Measurements from ENCODE around the gene SLC26A1.
"Not testable (repeated sequence)": the region's sequence is repeated elsewhere in the genome, so short reads cannot be mapped to it uniquely, and the experiment has no call there.

The SLC26A1 gene

GRCh38 chr4:1013225-1014073 lies 20.2 kb upstream of the SLC26A1 start:
- DNase-seq: no peak

GRCh38 chr4:1012034-1012739 lies 19.0 kb upstream of the SLC26A1 start:
- DNase-seq: peak; percentile 33

GRCh38 chr4:1011666-1012033 lies 18.4 kb upstream of the SLC26A1 start:
- no peak for DNase-seq

DNA sequence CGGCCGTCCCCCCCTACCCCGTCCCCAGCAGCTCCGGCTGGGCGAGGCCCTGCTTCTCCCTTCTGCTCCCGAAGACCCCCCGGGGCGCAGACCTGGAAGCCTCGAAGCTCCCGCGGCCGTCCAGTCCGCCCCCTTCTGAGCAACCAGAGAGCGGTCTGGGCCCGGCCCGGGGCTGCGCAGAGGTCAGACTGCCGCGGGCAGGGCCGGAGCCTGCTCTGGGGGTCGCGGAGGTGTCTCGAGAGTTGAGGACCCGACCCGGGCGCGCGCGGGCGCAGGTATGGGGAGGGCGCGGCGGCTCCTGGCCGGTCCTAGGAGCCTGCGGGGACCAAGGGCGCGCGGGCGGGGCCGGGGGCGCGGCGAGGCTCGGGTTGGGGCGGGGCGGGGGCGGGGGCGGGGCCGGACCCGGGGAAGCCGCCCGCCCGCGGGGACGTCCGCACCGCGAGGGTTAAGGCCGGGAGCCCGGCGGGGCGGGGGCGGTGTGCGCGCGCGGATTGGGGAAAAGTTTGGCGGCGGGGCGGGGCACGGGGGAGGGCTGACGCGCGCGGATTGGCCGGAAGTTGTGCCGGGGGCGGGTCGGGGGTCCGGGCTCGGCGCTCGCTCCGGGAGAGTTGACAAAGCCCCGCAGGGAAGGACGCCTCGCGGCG lies 17.9 kb upstream of the SLC26A1 start, which contains the start of gene FGFRL1:
Gene FGFRL1, plus strand, starts transcription at position 605 of the 644 bp plus-strand sequence. CDS start 860 bp downstream, outside the sequence.
- DNase-seq: peak; percentile 89

DNA sequence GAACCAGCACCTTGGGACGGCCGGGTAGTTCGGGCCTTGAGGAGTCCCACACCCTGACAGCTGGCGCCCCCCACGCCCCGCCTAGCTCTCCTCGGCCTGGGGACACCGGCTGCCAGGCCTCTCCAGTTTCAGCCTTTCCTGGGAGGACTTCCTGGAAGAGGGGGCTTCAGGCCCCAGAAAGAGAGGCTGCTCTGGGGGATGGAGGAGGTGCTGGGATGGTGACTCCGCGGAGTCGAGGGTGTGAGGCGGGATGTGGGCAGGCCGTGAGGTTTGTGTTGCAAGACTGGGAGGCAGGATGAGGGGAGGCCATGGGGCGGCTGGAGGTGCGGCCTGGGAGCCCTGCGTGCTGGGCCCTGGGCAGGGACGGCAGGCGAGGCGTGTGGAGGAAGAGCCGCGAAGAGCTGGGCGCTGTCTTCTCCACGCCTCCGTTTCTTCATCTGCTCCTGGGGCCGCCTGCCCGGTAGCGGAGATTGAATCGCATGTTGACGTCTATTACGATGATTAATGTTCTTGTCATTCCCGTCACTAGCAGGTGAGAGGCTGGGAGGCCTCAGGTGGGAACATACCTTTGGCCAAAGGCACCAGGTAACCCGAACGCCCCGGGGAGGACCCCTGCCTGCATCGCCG lies 17.3 kb upstream of the SLC26A1 start:
- DNase-seq: peak; percentile 51

- peak; percentile 69 for DNase-seq
These were observed 16.6 kb upstream of the SLC26A1 start for GRCh38 chr4:1009542-1010394.

DNA sequence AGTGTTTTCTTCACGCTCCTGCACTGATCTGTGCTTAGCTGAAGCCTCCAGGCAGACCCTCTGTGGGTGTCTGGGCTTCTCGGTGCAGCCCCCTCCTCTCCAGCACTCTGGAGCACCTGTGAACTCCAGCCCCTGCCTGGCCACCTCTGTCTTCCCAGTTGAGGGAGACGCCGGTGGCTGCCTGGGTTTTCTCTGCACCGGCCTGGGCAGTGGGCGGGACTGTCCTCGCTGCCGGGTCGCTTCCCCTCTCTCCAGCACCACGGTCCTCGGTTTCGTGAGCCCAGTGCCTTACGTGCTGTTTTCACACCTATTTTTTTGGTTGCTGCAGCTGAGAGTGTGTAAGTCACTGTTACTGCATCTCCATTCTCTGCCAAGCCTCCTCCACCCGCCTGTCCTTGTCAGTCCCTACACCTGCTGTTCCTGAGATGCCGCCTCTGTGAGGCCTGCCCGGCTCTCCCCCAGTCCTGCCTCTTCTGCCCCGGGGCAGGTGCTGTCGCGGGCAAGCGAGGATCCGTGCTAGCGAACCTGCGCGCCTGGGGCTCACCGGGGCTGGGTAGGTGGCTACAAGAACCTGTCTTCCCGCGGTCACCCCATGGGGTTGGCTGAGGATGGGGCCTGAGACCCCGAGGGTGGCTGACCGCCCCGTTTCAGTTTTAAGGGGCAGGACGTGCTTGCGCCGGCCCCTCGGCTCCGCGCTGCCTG lies 15.8 kb upstream of the SLC26A1 start:
- peak; percentile 23 for DNase-seq

GRCh38 chr4:1006856-1007255 lies 13.7 kb upstream of the SLC26A1 start:
- DNase-seq: no peak

DNA sequence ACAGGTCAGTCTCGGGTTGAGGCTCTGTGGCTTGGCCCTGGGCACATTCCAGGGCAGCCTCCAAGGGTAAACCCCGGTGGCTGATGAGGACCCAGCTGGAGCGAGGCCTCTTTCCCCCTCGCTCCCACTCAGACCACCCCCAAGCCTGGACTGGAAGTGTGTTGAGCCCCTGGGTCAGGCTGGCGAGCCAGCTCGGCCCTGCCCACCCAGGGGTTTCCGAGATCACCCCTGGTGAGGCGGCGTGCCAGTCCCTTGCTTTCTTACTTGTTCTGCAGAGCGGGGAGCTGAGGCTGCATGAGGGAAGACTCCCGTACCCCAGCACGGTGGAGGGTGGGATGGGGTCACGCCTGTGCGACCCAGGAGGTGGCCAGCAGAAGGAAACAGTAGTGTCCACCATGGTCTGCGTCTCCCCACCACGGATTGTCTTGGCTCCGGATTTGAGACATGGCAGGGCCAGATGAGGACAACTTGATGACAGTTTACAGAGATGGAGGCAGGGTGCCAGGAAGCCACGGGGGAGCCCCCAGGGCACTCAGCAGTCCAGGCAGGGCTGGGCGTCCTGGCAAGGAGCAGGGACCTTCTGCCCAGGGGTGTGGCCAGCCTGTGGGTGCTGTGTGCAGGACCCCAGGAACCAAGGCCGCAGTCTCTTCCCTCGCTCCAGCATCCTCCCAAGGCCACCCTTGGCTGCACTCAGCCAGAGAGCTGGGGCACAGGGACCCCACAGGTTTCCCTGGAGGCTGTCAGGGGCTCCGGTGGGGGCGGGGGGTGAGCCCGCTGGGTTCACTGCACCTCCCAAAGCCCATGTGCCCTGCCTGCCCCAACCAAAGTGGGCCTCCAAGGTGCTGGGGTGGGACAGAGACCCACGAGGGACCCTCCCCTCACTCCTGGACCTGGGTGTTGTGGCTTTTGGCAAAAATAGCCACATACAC lies 11.6 kb upstream of the SLC26A1 start:
- DNase-seq: no peak

- DNase-seq: no peak
These were observed 10.8 kb upstream of the SLC26A1 start for GRCh38 chr4:1004071-1004418.

DNA sequence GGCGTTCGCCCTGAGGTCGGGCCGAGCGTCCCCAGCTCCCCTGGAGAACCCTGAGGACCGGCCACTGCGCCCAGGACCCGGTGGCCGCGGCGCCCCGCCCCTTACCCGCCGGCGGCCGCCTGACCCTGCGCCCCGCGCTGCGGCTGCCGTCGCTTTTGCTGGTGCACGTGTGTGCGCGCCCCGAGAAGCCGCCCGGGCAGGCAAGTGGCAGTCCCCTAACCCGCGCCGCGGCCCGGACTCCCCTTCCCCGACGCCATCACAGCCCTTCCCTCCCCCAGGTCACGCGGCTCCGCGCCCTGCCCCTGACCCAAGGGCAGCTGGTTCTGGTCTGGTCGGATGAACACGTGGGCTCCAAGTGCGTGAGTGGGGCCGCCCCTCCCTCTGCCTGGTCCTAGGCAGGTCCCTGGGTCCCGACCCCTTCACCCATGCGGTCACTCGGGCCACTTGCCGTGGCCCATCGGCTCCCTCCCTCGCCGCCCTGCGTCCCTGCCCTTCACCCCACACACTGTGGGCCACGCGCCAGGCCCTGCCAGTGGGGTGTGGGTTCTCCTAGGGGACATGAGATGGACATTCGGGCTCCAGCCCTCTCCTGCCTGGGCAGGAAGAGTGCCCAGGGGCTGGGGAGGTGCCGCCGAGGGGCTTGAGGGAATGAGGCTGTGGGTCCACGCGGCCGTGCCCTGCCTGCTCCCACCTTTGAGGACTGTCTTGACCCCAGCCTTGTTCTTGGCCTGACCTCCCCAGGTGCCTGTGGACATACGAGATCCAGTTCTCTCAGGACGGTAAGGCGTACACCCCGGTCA lies 10.3 kb upstream of the SLC26A1 start:
- DNase-seq: no peak

DNA sequence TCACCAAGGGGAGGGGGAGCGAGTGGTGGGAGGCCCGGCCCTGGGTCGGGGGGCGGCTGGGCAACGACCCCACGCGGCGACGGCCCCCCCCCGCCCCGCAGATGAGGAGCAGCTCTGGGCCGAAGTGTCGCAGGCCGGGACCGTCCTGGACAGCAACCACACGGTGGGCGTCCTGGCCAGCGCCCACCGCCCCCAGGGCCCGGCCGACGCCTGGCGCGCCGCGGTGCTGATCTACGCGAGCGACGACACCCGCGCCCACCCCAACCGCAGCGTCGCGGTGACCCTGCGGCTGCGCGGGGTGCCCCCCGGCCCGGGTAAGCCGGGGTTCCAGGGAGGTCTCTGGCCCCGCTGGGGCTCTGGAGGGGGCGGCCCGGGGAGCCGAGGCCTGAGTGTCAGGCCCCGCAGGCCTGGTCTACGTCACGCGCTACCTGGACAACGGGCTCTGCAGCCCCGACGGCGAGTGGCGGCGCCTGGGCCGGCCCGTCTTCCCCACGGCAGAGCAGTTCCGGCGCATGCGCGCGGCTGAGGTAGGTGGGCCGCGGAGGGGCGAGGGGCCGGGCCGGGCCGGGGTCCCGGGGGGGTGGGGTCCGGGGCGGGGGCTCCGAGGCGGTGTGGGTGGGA lies 9.5 kb upstream of the SLC26A1 start:
- no peak for DNase-seq

DNA sequence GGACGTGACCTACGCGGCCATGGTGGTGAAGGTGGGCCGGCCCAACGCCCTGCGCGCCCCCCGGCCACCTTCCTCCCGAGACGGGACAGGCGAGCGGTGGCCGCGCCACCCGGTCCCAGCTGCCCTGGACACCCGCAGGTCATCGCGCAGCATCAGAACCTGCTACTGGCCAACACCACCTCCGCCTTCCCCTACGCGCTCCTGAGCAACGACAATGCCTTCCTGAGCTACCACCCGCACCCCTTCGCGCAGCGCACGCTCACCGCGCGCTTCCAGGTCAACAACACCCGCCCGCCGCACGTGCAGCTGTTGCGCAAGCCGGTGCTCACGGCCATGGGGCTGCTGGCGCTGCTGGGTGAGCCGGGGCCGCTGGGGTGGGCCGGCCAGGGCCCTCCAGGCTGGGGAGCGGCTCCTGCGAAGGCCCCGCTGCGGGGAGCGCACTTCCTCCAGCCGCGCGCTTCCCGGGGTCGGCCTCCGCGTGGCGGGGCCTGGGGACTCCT lies 9.0 kb upstream of the SLC26A1 start:
- DNase-seq: no peak

- no peak for DNase-seq
These were observed 8.4 kb upstream of the SLC26A1 start for GRCh38 chr4:1001561-1002130.

DNA sequence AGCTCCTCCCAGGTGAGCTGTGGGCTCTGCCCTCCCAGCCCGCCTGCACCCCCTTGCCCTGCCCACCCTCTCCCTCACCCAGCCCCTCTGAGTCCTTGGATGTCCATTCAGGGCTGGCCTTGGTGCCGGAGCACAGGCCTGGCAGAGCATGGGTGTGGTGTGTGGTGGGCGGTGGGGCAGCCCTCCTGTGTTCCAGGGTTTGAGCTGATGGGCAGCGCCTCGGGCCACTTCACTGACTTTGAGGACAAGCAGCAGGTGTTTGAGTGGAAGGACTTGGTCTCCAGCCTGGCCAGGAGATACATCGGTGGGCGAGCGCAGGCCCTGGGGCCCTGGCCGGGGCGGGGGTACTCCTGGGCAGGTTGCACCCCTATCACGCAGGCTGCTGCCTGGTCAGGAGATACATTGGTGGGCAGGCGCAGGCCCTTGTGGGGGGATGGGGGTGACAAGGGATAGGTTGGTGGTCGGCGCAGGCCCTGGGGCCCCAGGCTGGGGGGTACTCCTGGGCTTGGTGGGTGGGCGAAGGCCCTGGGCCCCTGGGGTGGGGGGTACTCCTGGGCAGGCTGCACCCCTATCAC lies 7.6 kb upstream of the SLC26A1 start:
- DNase-seq: no peak

GRCh38 chr4:999882-1000425 lies 6.8 kb upstream of the SLC26A1 start:
- DNase-seq: no peak

- DNase-seq: not testable (repeated sequence)
These were observed 6.1 kb upstream of the SLC26A1 start for GRCh38 chr4:999240-999863.

All from effector CD4-positive, alpha-beta T cell (primary cell).